Panc1 (cell line): ENCODE results near the gene DR1. TPM values are rescaled to one million over a fixed set of nuclear protein-coding genes. Genes with fewer than 3 reads are reported as not detected.

Experiments
- ATAC-seq: fragments of 200-7000 bp; cut with Tn5 transposase; 2 replicates; pipeline ENCODE4 v1.9.1; 2020; ENCODE audit warnings: mild to moderate bottlenecking, moderate library complexity
- BruUV-seq: library from RNA; stranded (reverse); fragments of 400-500 nt; replicated peaks from 2 replicates; lab custom pipeline; 2021; lab: Mats Ljungman, UMichigan
- CTCF ChIA-PET: fragments of 300-600 bp; sonication (Branson Sonifier 250); formaldehyde crosslinking; loops from one replicate; lab custom pipeline; 2022; ENCODE audit warnings: antibody characterized with exemption; lab: Charles Lee
- POLR2A ChIA-PET: fragments of 300-600 bp; sonication (Branson Sonifier 250); formaldehyde crosslinking; loops from one replicate; lab custom pipeline; 2022; ENCODE audit warnings: antibody characterized with exemption; lab: Charles Lee
- DNase-seq: peaks from one replicate; pipeline ENCODE4 v3.0.0-alpha.2; 2010; ENCODE audit warnings: low read depth, low spot score
- H3K27ac ChIP-seq: 2 replicates; pipeline ENCODE4 v1.5.1; 2011; ENCODE audit warnings: mild to moderate bottlenecking, low read length, inconsistent platforms
- H3K27me3 ChIP-seq: fragments of 200-500 bp; sonication (Bioruptor generic); 2 replicates; pipeline ENCODE4 v1.6.0; 2014; ENCODE audit warnings: low read length, inconsistent platforms; ENCODE audit not compliant: control insufficient read depth, insufficient read depth
- H3K36me3 ChIP-seq: fragments of 200-500 bp; sonication (Bioruptor generic); 2 replicates; pipeline ENCODE4 v1.5.1; 2014; ENCODE audit warnings: inconsistent platforms, mild to moderate bottlenecking, low read length, moderate library complexity; ENCODE audit not compliant: control insufficient read depth, insufficient read depth
- H3K4me1 ChIP-seq: 2 replicates; pipeline ENCODE4 v1.5.1; 2011; ENCODE audit warnings: inconsistent platforms, mild to moderate bottlenecking, low read length, moderate library complexity; ENCODE audit not compliant: control insufficient read depth, insufficient read depth
- H3K4me3 ChIP-seq, 2 experiments: 2 replicates each; pipeline ENCODE4 v1.5.1; 2011 to 2012; ENCODE audit warnings: low read depth in 2 of 2, low read length in 2 of 2, mild to moderate bottlenecking in 2 of 2, inconsistent platforms in 1 of 2, moderate library complexity in 1 of 2
- H3K9me3 ChIP-seq: fragments of 200-500 bp; sonication (Bioruptor generic); 2 replicates; pipeline ENCODE4 v1.5.1; 2014; ENCODE audit warnings: low read depth, mild to moderate bottlenecking, inconsistent platforms, low read length, moderate library complexity; ENCODE audit not compliant: control insufficient read depth, insufficient read depth
- POLR2AphosphoS5 ChIP-seq: IDR thresholded peaks from 2 replicates; pipeline ENCODE4 v1.6.1; 2012; ENCODE audit warnings: mild to moderate bottlenecking, low read depth, low read length, moderate library complexity
- SIN3A ChIP-seq: IDR thresholded peaks from 2 replicates; pipeline ENCODE4 v1.6.1; 2012; ENCODE audit warnings: low read depth, mild to moderate bottlenecking, low read length, moderate library complexity, borderline replicate concordance; ENCODE audit not compliant: insufficient read depth
- TCF7L2 ChIP-seq: IDR thresholded peaks from 2 replicates; pipeline ENCODE4 v1.6.1; 2011; ENCODE audit warnings: mild to moderate bottlenecking, low read depth, low read length, inconsistent platforms
- in situ Hi-C: cut with HindIII; loops from 2 replicates; pipeline ENCODE4 v1.10.0; 2016; ENCODE audit warnings: low sequenced_read_pairs, low pct_unique_long_range_greater_than_20kb
- intact Hi-C: fragments of 100-400 bp; cut with micrococcal nuclease; formaldehyde crosslinking; loops from one replicate; pipeline ENCODE4 v1.10.0; 2022; ENCODE audit not compliant: unreplicated experiment
- total RNA-seq: library from RNA; stranded (reverse); gene quantifications from one replicate; pipeline ENCODE4 v1.2.1, GENCODE V29; 2021; ENCODE audit not compliant: unreplicated experiment
- TF ChIP-seq, protein P1 (sequence below): fragments of 450-650 bp; IDR thresholded peaks from 2 replicates; pipeline ENCODE4 v1.5.1; 2017; ENCODE audit warnings: mild to moderate bottlenecking
- TF ChIP-seq, protein P2 (sequence below), 2 experiments: IDR thresholded peaks; 2 replicates each; pipeline ENCODE4 v1.6.1; 2011 to 2012; ENCODE audit warnings: low read depth in 2 of 2, control low read depth in 1 of 2, low read length in 1 of 2, mild to moderate bottlenecking in 1 of 2, moderate library complexity in 1 of 2; ENCODE audit not compliant: insufficient read depth in 1 of 2

Gene DR1
- total RNA-seq, 1 experiment from 2014 or later = 39.0 TPM

DNA sequence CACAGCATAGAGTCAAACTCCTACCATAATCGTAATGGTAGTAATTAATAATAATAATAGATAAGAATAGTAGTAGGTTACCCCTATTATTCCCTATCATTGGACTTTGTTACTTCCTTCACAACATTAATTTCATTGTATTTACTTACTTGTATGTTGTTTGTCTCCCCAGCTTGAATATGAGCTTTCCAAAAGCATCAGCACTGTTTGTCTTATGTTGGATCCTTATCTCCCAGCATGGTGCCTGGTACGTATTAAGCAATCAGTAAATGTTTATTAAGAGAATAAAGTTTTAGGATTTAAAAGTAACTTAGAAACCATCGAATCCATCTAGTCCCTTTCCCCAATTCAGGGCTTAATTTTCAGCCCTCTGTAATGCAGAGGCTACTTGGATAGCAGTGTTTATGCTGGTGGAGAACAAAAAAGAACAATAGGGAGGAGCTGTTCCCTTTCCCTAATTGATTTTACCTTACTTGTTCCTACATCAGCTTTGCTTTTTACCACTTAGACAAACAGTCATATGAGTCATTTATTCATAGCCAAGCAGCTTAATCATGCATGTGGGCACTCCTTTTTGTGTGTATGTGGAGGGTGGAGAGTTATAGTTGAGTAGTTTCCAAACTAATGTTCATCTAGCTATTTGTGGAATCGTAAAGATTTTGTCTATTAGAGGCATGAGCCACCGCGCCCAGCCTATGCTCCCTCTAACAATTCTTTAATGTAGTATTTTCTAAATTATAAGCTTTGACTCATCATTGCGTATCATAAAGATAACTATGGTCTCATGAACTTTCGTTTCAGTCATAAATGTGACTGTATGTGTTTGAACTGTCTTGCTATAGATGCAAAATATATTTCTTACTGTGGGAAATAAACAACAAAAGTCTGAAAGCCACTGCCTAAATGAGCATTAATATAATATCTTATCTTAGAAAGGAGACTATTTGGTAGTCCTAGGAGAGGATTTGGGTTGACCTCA is 20.9 kb upstream of the DR1 start:
- Histone ChIP-seq H3K9me3 (no peaks in the 10 kb centered on the region), H3K27ac (no peak overlapping the region), H3K4me3 (no peak overlapping the region), H3K36me3 (no peaks in the 10 kb centered on the region), H3K4me1 (no peaks in the 10 kb centered on the region), H3K27me3 (no peaks in the 10 kb centered on the region)
- TF ChIP-seq TCF7L2 (no peak), POLR2AphosphoS5 (no peak), SIN3A (no peak)
- TF ChIP-seq, protein P1, sequence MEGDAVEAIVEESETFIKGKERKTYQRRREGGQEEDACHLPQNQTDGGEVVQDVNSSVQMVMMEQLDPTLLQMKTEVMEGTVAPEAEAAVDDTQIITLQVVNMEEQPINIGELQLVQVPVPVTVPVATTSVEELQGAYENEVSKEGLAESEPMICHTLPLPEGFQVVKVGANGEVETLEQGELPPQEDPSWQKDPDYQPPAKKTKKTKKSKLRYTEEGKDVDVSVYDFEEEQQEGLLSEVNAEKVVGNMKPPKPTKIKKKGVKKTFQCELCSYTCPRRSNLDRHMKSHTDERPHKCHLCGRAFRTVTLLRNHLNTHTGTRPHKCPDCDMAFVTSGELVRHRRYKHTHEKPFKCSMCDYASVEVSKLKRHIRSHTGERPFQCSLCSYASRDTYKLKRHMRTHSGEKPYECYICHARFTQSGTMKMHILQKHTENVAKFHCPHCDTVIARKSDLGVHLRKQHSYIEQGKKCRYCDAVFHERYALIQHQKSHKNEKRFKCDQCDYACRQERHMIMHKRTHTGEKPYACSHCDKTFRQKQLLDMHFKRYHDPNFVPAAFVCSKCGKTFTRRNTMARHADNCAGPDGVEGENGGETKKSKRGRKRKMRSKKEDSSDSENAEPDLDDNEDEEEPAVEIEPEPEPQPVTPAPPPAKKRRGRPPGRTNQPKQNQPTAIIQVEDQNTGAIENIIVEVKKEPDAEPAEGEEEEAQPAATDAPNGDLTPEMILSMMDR = no peak
- TF ChIP-seq, protein P2, sequence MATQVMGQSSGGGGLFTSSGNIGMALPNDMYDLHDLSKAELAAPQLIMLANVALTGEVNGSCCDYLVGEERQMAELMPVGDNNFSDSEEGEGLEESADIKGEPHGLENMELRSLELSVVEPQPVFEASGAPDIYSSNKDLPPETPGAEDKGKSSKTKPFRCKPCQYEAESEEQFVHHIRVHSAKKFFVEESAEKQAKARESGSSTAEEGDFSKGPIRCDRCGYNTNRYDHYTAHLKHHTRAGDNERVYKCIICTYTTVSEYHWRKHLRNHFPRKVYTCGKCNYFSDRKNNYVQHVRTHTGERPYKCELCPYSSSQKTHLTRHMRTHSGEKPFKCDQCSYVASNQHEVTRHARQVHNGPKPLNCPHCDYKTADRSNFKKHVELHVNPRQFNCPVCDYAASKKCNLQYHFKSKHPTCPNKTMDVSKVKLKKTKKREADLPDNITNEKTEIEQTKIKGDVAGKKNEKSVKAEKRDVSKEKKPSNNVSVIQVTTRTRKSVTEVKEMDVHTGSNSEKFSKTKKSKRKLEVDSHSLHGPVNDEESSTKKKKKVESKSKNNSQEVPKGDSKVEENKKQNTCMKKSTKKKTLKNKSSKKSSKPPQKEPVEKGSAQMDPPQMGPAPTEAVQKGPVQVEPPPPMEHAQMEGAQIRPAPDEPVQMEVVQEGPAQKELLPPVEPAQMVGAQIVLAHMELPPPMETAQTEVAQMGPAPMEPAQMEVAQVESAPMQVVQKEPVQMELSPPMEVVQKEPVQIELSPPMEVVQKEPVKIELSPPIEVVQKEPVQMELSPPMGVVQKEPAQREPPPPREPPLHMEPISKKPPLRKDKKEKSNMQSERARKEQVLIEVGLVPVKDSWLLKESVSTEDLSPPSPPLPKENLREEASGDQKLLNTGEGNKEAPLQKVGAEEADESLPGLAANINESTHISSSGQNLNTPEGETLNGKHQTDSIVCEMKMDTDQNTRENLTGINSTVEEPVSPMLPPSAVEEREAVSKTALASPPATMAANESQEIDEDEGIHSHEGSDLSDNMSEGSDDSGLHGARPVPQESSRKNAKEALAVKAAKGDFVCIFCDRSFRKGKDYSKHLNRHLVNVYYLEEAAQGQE (IDR thresholded peaks at IDR 0.05; ENCODE audit: insufficient read depth in 1 of 2, low read depth in 2 of 2, low read length in 1 of 2) = no peak
- ChIA-PET POLR2A (interaction anchor here (1.1 kb wide), 1 partner anchor 21 kb away, joined by 3 read pairs; the partner anchor contains the start of gene DR1), CTCF (no interaction called here)
- no TSS peak for BruUV-seq
- ATAC-seq (no peak; the same call in 1 of the 2 replicates), DNase-seq (no peak)
- in situ Hi-C loops (no loop called here), intact Hi-C loops (no loop called here)

DNA sequence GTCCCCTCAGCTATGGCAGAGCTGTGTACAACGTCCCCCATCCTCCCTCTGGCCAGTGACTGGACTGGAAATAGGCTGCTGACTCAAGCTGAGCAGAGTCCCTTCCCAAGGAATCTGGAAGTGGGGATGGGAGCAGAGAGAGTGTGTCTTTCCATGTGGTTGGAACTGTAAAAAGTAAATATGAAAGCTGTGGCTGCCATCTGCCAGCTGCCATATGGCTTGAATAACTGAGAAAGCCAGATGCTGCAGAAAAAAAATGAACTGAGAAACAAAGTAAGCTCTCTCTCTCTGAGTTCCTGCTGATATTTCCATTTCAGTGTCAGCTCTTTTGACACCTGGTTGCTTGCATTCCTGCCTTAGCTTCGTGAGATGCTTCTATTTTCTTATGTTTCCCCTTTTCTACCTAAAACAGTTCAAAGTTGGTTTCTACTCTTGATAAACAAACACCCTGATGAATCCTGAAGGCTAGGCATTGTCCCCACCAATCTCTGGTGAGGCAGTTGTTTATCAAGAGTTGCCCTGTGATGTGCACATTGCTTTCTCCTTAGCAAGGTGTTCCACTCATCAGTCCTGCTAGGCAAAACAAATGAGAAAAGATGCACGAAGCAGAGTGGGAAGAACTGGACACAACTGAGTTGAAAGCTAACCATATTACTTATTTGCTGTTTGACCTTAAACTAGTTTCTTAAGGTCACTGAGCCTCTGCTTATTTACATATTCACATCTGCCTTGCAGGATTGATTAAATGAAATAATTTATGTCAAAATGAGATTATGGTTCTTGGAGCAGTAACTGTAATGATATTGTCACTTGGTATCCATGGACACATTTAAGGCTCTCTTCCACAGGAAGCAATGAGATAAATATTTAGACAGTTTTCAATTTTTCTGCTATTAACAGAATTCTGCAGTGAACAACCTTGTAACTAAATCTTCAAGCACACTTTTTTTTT is 16.6 kb upstream of the DR1 start:
- ATAC-seq = no peak
- ChIA-PET CTCF (no interaction called here), POLR2A (no interaction called here)
- Histone ChIP-seq H3K36me3 (no peaks in the 10 kb centered on the region), H3K27me3 (no peaks in the 10 kb centered on the region), H3K9me3 (no peaks in the 10 kb centered on the region), H3K27ac (no peak overlapping the region), H3K4me1 (no peaks in the 10 kb centered on the region), H3K4me3 (no peak overlapping the region)
- in situ Hi-C loops = no loop called here
- intact Hi-C loops = no loop called here
- BruUV-seq = no TSS peak
- no peak for DNase-seq
- TF ChIP-seq SIN3A (no peak), POLR2AphosphoS5 (no peak), TCF7L2 (no peak)
- TF ChIP-seq, protein P1 = no peak
- TF ChIP-seq, protein P2 (IDR thresholded peaks at IDR 0.05; ENCODE audit: insufficient read depth in 1 of 2, low read depth in 2 of 2, low read length in 1 of 2) = no peak
